OCI-LY7 (cell line): ENCODE results near the gene PIEZO1.

Experiments
- CTCF ChIP-seq: fragments of 200-600 bp; sonication (generic); conservative IDR thresholded peaks from 2 replicates; pipeline ENCODE4 v1.5.1; 2014; ENCODE audit warnings: mild to moderate bottlenecking, antibody characterized with exemption, low read length, moderate library complexity, mixed read lengths
- EZH2phosphoT487 ChIP-seq: fragments of 200-600 bp; sonication (generic); IDR thresholded peaks from 2 replicates; pipeline ENCODE4 v1.6.1; 2018; ENCODE audit warnings: low read depth, borderline replicate concordance, mild to moderate bottlenecking, mixed run types, antibody characterized with exemption, low read length, moderate library complexity, mixed read lengths

GRCh38 chr16:88667461-88667860 is 117.6 kb downstream of the PIEZO1 start:
- no peak for TF ChIP-seq CTCF
- TF ChIP-seq EZH2phosphoT487, result no peak
